H9 (cell line): ENCODE data around the gene HSD17B3. TPM values are rescaled to one million over a fixed set of nuclear protein-coding genes. Genes with fewer than 3 reads are reported as not detected.

Source experiments
- DNase-seq: peaks from one replicate; pipeline ENCODE4 v3.0.0-alpha.2; 2017
- H2AFZ ChIP-seq: one replicate; pipeline ENCODE4 v1.6.1; 2013; ENCODE audit warnings: mild to moderate bottlenecking, low read length, control low read depth, moderate library complexity
- H2AK5ac ChIP-seq: 2 replicates; pipeline ENCODE4 v1.6.1; 2013; ENCODE audit warnings: low read length, control low read depth, mixed read lengths; ENCODE audit not compliant: insufficient read length
- H2BK120ac ChIP-seq: one replicate; pipeline ENCODE4 v1.6.1; 2013; ENCODE audit warnings: low read depth, mild to moderate bottlenecking, low read length, control low read depth, inconsistent platforms; ENCODE audit not compliant: poor library complexity, severe bottlenecking
- H2BK12ac ChIP-seq: 2 replicates; pipeline ENCODE4 v1.6.1; 2013; ENCODE audit warnings: low read length, control low read depth, mixed read lengths, low read depth; ENCODE audit not compliant: insufficient read length
- H2BK15ac ChIP-seq: 2 replicates; pipeline ENCODE4 v1.6.1; 2013; ENCODE audit warnings: low read depth, low read length, control low read depth
- H2BK20ac ChIP-seq: one replicate; pipeline ENCODE4 v1.6.1; 2013; ENCODE audit warnings: low read depth, mild to moderate bottlenecking, low read length, control low read depth, inconsistent platforms; ENCODE audit not compliant: poor library complexity, severe bottlenecking
- H2BK5ac ChIP-seq: 2 replicates; pipeline ENCODE4 v1.6.1; 2013; ENCODE audit warnings: low read length, control low read depth, mixed read lengths; ENCODE audit not compliant: insufficient read length
- H3K14ac ChIP-seq: 2 replicates; pipeline ENCODE4 v1.6.1; 2013; ENCODE audit warnings: low read length, control low read depth; ENCODE audit not compliant: insufficient read depth
- H3K18ac ChIP-seq: 2 replicates; pipeline ENCODE4 v1.6.1; 2013; ENCODE audit warnings: low read depth, mild to moderate bottlenecking, mixed read lengths, low read length, control low read depth; ENCODE audit not compliant: insufficient read length
- H3K23ac ChIP-seq: 2 replicates; pipeline ENCODE4 v1.6.1; 2013; ENCODE audit warnings: low read length, control low read depth, mixed read lengths, low read depth; ENCODE audit not compliant: insufficient read length
- H3K23me2 ChIP-seq: 2 replicates; pipeline ENCODE4 v1.6.1; 2013; ENCODE audit warnings: low read depth, mild to moderate bottlenecking, mixed read lengths, low read length, control low read depth; ENCODE audit not compliant: insufficient read length, poor library complexity, severe bottlenecking
- H3K27ac ChIP-seq: 2 replicates; pipeline ENCODE4 v1.5.1; 2013; ENCODE audit warnings: low read length, control low read depth, mixed read lengths, low read depth; ENCODE audit not compliant: insufficient read length
- H3K27me3 ChIP-seq: 2 replicates; pipeline ENCODE4 v1.6.1; 2013; ENCODE audit warnings: low read length, control low read depth, inconsistent platforms; ENCODE audit not compliant: insufficient read depth
- H3K4ac ChIP-seq: 2 replicates; pipeline ENCODE4 v1.6.1; 2013; ENCODE audit warnings: low read depth, mild to moderate bottlenecking, control low read depth, inconsistent platforms, low read length, moderate library complexity
- H3K4me1 ChIP-seq: 2 replicates; pipeline ENCODE4 v1.6.1; 2013; ENCODE audit warnings: low read length, control low read depth, inconsistent platforms; ENCODE audit not compliant: insufficient read depth
- H3K4me2 ChIP-seq: 2 replicates; pipeline ENCODE4 v1.6.1; 2013; ENCODE audit warnings: low read length, control low read depth, mixed read lengths; ENCODE audit not compliant: insufficient read length, insufficient read depth
- H3K56ac ChIP-seq: 2 replicates; pipeline ENCODE4 v1.6.1; 2013; ENCODE audit warnings: low read depth, mild to moderate bottlenecking, mixed read lengths, low read length, control low read depth; ENCODE audit not compliant: insufficient read length
- H3K79me1 ChIP-seq: 2 replicates; pipeline ENCODE4 v1.6.1; 2013; ENCODE audit warnings: low read depth, mild to moderate bottlenecking, moderate library complexity, low read length, control low read depth, inconsistent platforms; ENCODE audit not compliant: insufficient read depth, poor library complexity, severe bottlenecking
- H3K79me2 ChIP-seq: 2 replicates; pipeline ENCODE4 v1.6.1; 2013; ENCODE audit warnings: low read length, control low read depth, inconsistent platforms; ENCODE audit not compliant: insufficient read depth
- H3K9ac ChIP-seq: 2 replicates; pipeline ENCODE4 v1.6.1; 2013; ENCODE audit warnings: low read length, control low read depth, mixed read lengths; ENCODE audit not compliant: insufficient read length; ENCODE audit errors: extremely low read depth
- H3K9me3 ChIP-seq: one replicate; pipeline ENCODE4 v1.6.1; 2013; ENCODE audit warnings: low read depth, low read length, inconsistent platforms; ENCODE audit not compliant: control insufficient read depth
- H3T11ph ChIP-seq: one replicate; pipeline ENCODE4 v1.6.1; 2013; ENCODE audit warnings: mild to moderate bottlenecking, low read length, control low read depth, inconsistent platforms
- H4K20me1 ChIP-seq: one replicate; pipeline ENCODE4 v1.6.1; 2013; ENCODE audit not compliant: control insufficient read depth, insufficient read length, insufficient read depth
- H4K5ac ChIP-seq: 2 replicates; pipeline ENCODE4 v1.6.1; 2013; ENCODE audit warnings: low read depth, mild to moderate bottlenecking, mixed read lengths, low read length, control low read depth; ENCODE audit not compliant: insufficient read length
- H4K8ac ChIP-seq: replicated peaks from 2 replicates; pipeline ENCODE4 v1.6.1; 2013; ENCODE audit warnings: low read length, control low read depth, mixed read lengths, low read depth; ENCODE audit not compliant: insufficient read length
- H4K91ac ChIP-seq: 2 replicates; pipeline ENCODE4 v1.6.1; 2013; ENCODE audit warnings: low read depth, mild to moderate bottlenecking, moderate library complexity, mixed read lengths, low read length, control low read depth; ENCODE audit not compliant: insufficient read length
- H3K27ac Mint-ChIP-seq, 3 experiments: 2 replicates in 2 of 3; 3 replicates in 1 of 3; pipeline ENCODE4 v1.8.0; 2020 to 2021; ENCODE audit warnings: mixed read lengths in 3 of 3, mild to moderate bottlenecking in 1 of 3, moderate library complexity in 1 of 3
- H3K27me3 Mint-ChIP-seq: 2 replicates; pipeline ENCODE4 v1.8.0; 2021; ENCODE audit warnings: low read depth, mild to moderate bottlenecking, moderate library complexity, mixed read lengths
- H3K36me3 Mint-ChIP-seq, 3 experiments: 2 replicates in 2 of 3; 3 replicates in 1 of 3; pipeline ENCODE4 v1.8.0; 2020 to 2021; ENCODE audit warnings: low read depth in 3 of 3, mixed read lengths in 3 of 3; ENCODE audit not compliant: insufficient read depth in 1 of 3
- H3K4me1 Mint-ChIP-seq, 2 experiments: 2 replicates each; pipeline ENCODE4 v1.8.0; 2020; ENCODE audit warnings: mixed read lengths in 2 of 2
- H3K4me3 Mint-ChIP-seq, 2 experiments: 2 replicates in 1 of 2; 3 replicates in 1 of 2; pipeline ENCODE4 v1.8.0; 2020 to 2021; ENCODE audit warnings: mild to moderate bottlenecking in 2 of 2, mixed read lengths in 2 of 2, moderate library complexity in 1 of 2
- H3K9me3 Mint-ChIP-seq, 2 experiments: 2 replicates in 1 of 2; 3 replicates in 1 of 2; pipeline ENCODE4 v1.8.0; 2020; ENCODE audit warnings: mild to moderate bottlenecking in 2 of 2, mixed read lengths in 2 of 2, moderate library complexity in 1 of 2
- WGBS: extraction: QIAGEN DNeasy Blood & Tissue Kit; methylation state at CpG from one replicate; pipeline ENCODE4 v1.1.7; 2013; ENCODE audit warnings: missing lambda C conversion rate, low lambda C conversion rate, mixed read lengths; ENCODE audit not compliant: insufficient read length; ENCODE audit errors: extremely low coverage; 5-methylcytosine and 5-hydroxymethylcytosine counted together
- total RNA-seq: library from RNA; stranded (reverse); gene quantifications from 2 replicates; pipeline ENCODE4 v1.2.1, GENCODE V29; 2021
- TF ChIP-seq, protein P1 (sequence below): fragments of 200-600 bp; sonication (generic); conservative IDR thresholded peaks from 3 replicates; pipeline ENCODE4 v1.8.0; 2021; ENCODE audit warnings: antibody characterized with exemption, mild to moderate bottlenecking

The HSD17B3 gene
- total RNA-seq, 1 experiment from 2014 or later, result not detected

DNA sequence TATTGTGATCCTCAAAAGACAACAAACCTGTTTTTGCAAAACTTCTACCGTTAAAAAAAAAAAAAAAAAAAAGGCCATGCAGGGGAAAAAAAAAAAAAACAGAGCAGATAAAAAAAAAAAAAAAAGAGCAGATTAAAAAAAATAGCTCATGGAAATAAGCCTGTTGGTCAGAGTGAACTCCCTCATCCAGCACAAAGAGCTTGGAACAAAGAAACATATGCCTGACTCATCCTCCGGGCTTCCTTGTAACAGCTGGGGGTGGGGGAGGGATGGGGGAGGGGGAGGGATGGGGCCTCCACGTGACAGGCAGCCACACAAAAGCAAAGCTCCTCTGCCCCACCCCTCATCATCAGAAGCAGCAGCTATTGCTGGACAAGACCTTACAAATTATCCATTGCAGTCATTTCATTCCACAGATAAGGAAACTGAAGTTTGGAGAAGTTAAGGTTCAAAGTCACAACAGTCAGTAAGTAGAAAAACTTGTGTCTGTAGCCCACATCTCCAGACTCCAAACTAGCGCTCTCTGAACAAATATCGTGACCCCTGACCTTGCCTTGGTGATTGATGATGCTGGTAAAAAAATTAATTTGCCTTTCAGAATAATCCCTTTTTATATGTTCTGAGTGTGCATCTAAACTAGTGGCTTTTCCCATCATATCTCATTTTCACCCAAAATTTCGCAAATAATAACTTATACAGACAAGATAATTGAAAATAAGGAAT lies 42.6 kb upstream of the HSD17B3 start:
- Mint-ChIP-seq H3K27ac (0 out of 7 replicates have a peak overlapping the region, but pooled peaks of 2 of the 3 experiments have one; percentile 61 to 79), H3K27me3 (no peaks in the 10 kb centered on the region), H3K4me1 (peaks cover 39 to 53% of the 10 kb centered on the region in 2 experiments), H3K9me3 (peaks cover 4 to 6% of the 10 kb centered on the region in 2 experiments; a peak in 4 of 5 replicates), H3K4me3 (no peak overlapping the region), H3K36me3 (peaks cover 0 to 9% (median 5%) of the 10 kb centered on the region in 3 experiments; a peak in 6 of 7 replicates)
- no peak overlapping the region for H3K27ac ChIP-seq
- peaks cover 9% of the 10 kb centered on the region for H3K4me1 ChIP-seq
- H3K79me2 ChIP-seq, result no peaks in the 10 kb centered on the region
- H3T11ph ChIP-seq, result no peak overlapping the region
- H3K9ac ChIP-seq, result no peak overlapping the region
- H3K14ac ChIP-seq, result no peak overlapping the region
- no peak overlapping the region for H2BK15ac ChIP-seq
- no CpG with 5 or more reads among the region's 6 CpGs for WGBS
- no peak overlapping the region for H4K91ac ChIP-seq
- H3K56ac ChIP-seq, result no peak overlapping the region
- H3K23me2 ChIP-seq, result no peaks in the 10 kb centered on the region
- TF ChIP-seq, protein P1, sequence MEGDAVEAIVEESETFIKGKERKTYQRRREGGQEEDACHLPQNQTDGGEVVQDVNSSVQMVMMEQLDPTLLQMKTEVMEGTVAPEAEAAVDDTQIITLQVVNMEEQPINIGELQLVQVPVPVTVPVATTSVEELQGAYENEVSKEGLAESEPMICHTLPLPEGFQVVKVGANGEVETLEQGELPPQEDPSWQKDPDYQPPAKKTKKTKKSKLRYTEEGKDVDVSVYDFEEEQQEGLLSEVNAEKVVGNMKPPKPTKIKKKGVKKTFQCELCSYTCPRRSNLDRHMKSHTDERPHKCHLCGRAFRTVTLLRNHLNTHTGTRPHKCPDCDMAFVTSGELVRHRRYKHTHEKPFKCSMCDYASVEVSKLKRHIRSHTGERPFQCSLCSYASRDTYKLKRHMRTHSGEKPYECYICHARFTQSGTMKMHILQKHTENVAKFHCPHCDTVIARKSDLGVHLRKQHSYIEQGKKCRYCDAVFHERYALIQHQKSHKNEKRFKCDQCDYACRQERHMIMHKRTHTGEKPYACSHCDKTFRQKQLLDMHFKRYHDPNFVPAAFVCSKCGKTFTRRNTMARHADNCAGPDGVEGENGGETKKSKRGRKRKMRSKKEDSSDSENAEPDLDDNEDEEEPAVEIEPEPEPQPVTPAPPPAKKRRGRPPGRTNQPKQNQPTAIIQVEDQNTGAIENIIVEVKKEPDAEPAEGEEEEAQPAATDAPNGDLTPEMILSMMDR, result no peak
- H2BK5ac ChIP-seq, result no peak overlapping the region
- no peak overlapping the region for H2BK20ac ChIP-seq
- H2BK120ac ChIP-seq, result peak overlapping the region; percentile 29
- peak; percentile 86 for DNase-seq
- no peak overlapping the region for H2AFZ ChIP-seq
- no peaks in the 10 kb centered on the region for H3K79me1 ChIP-seq
- H4K5ac ChIP-seq, result no peak overlapping the region
- no peaks in the 10 kb centered on the region for H4K20me1 ChIP-seq
- no peak overlapping the region for H4K8ac ChIP-seq
- no peak overlapping the region for H3K4ac ChIP-seq
- no peak overlapping the region for H2AK5ac ChIP-seq
- peaks cover 3% of the 10 kb centered on the region for H3K9me3 ChIP-seq
- no peak overlapping the region for H2BK12ac ChIP-seq
- no peak overlapping the region for H3K23ac ChIP-seq
- H3K18ac ChIP-seq, result no peak overlapping the region
- H3K27me3 ChIP-seq, result no peaks in the 10 kb centered on the region
- no peak overlapping the region for H3K4me2 ChIP-seq
